Stimulated activated CD4-positive, alpha-beta T cell treated with anti-CD3 and anti-CD28 coated beads, TNF-alpha, amount 100 ng/mL, for 4 hours (primary cell): Measurements from ENCODE around the gene OSM.

ENCODE experiments used
- DNase-seq, 3 experiments: peaks; one replicate each; pipeline ENCODE4 v3.0.0-alpha.2; 2020; ENCODE audit warnings: low read depth in 3 of 3

OSM gene

GRCh38 chr22:30266445-30267381 is at the start of gene OSM:
TSS of gene OSM (minus strand) at chr22:30266851. CDS start at chr22:30266799, 52 bp downstream.
- DNase-seq, result peak in 1 of 3 experiments; percentile 46

GRCh38 chr22:30315962-30316576 is 49.4 kb upstream of the OSM start:
- no peak for DNase-seq

- DNase-seq, result peak in 2 of 3 experiments; percentile 22 to 32
Observed at GRCh38 chr22:30314915-30315314, 48.3 kb upstream of the OSM start.

- DNase-seq, result no peak
Observed at GRCh38 chr22:30313527-30314363, 47.1 kb upstream of the OSM start.

GRCh38 chr22:30312053-30312452 is 45.4 kb upstream of the OSM start:
- no peak for DNase-seq

GRCh38 chr22:30310881-30311771 is 44.5 kb upstream of the OSM start:
- DNase-seq, result no peak

- DNase-seq, result no peak
Observed at GRCh38 chr22:30309951-30310741, 43.5 kb upstream of the OSM start.

- no peak for DNase-seq
Observed at GRCh38 chr22:30308518-30309230, 42.0 kb upstream of the OSM start.

- no peak for DNase-seq
Observed at GRCh38 chr22:30308093-30308492, 41.4 kb upstream of the OSM start.

GRCh38 chr22:30307041-30307574 is 40.5 kb upstream of the OSM start:
- DNase-seq, result no peak

GRCh38 chr22:30306627-30307011 is 40.0 kb upstream of the OSM start:
- no peak for DNase-seq

- DNase-seq, result no peak
Observed at GRCh38 chr22:30305906-30306626, 39.4 kb upstream of the OSM start.

- no peak for DNase-seq
Observed at GRCh38 chr22:30305519-30305905, 38.9 kb upstream of the OSM start.

- DNase-seq, result no peak
Observed at GRCh38 chr22:30304495-30305244, 38.0 kb upstream of the OSM start.

- no peak for DNase-seq
Observed at GRCh38 chr22:30302810-30303138, 36.1 kb upstream of the OSM start.

- DNase-seq, result no peak
Observed at GRCh38 chr22:30301995-30302809, 35.6 kb upstream of the OSM start.

- no peak for DNase-seq
Observed at GRCh38 chr22:30299322-30299721, 32.7 kb upstream of the OSM start.
